GM18951 (cell line): ENCODE data around the gene PARVG.

ENCODE experiments used
- POLR2A ChIP-seq: IDR thresholded peaks from 4 replicates; pipeline ENCODE4 v1.6.1; 2011; ENCODE audit warnings: mild to moderate bottlenecking; ENCODE audit not compliant: insufficient read length, insufficient read depth; ENCODE audit errors: extremely low read depth
- in situ Hi-C: fragments of 300-500 bp; cut with MboI; formaldehyde crosslinking; loops from one replicate; pipeline ENCODE4 v1.12.0; 2022; ENCODE audit warnings: low sequenced_read_pairs, mixed read lengths, inconsistent platforms; ENCODE audit not compliant: unreplicated experiment

PARVG gene

GRCh38 chr22:44179196-44179988 is 1.3 kb upstream of the PARVG start:
- TF ChIP-seq POLR2A: no peak
- in situ Hi-C loops: no loop called here

GRCh38 chr22:44179989-44180705 is 578 bp upstream of the PARVG start:
- no peak for TF ChIP-seq POLR2A
- in situ Hi-C loops: no loop called here

GRCh38 chr22:44181033-44181911 is 547 bp downstream of the PARVG start:
- peak; percentile 59 for TF ChIP-seq POLR2A
- in situ Hi-C loops: no loop called here

GRCh38 chr22:44181912-44182587 is 1.3 kb downstream of the PARVG start:
- no peak for TF ChIP-seq POLR2A
- in situ Hi-C loops: no loop called here

GRCh38 chr22:44182588-44183286 is 2.0 kb downstream of the PARVG start:
- in situ Hi-C loops: no loop called here
- peak; percentile 55 for TF ChIP-seq POLR2A

- no peak for TF ChIP-seq POLR2A
- in situ Hi-C loops: no loop called here
Observed at GRCh38 chr22:44183287-44183588, 2.5 kb downstream of the PARVG start.

GRCh38 chr22:44184006-44184405 is 3.3 kb downstream of the PARVG start:
- in situ Hi-C loops: no loop called here
- no peak for TF ChIP-seq POLR2A

- no peak for TF ChIP-seq POLR2A
- in situ Hi-C loops: no loop called here
Observed at GRCh38 chr22:44185237-44186120, 4.8 kb downstream of the PARVG start.

- in situ Hi-C loops: no loop called here
- peak; percentile 17 for TF ChIP-seq POLR2A
Observed at GRCh38 chr22:44186121-44186510, 5.4 kb downstream of the PARVG start.

GRCh38 chr22:44186737-44187136 is 6.0 kb downstream of the PARVG start:
- in situ Hi-C loops: no loop called here
- peak; percentile 22 for TF ChIP-seq POLR2A

- TF ChIP-seq POLR2A: no peak
- in situ Hi-C loops: no loop called here
Observed at GRCh38 chr22:44187652-44188230, 7.0 kb downstream of the PARVG start.
